ENCODE measurements around the gene CLEC12A.

- TF ChIP-seq POLR2A (IDR thresholded peaks at IDR 0.05) (no peak), CTCF (IDR thresholded peaks at IDR 0.05) (no peak)
These were observed 10.6 kb upstream of the CLEC12A start for GRCh38 chr12:9960590-9960989.

Data from uterus (tissue), 2 donors.